Measurements from ENCODE around the gene ARHGDIB. TPM values are rescaled to one million over a fixed set of nuclear protein-coding genes. Genes with fewer than 3 reads are reported as not detected.

Gene ARHGDIB
- total and polyA plus RNA-seq, 10 of the 15 experiments (the other 5 are each of a cell fraction or from before 2014, with no cell fraction given): 796 to 2,849 (median 1,346) TPM

DNA sequence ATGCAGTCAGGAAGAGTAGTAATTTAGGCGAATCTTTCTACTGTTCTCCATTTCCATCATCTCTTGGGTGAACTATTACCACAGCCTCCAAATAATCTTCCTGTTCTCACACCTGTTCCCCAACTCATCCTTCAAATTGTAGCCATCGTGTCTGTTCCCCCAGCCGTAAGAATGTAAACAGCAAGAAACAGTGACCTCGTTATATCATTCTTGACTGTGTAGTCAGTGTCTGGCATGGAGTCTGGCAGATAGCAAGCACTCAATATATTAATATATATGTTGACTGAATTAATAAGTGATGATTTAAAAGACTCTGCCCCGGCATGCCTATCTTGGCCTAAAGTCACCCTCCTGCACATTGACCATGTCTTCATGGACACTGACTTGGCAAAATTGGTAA is 31.7 kb upstream of the ARHGDIB start:
- Histone ChIP-seq H3K9ac (ENCODE audit: control insufficient read depth, insufficient read depth, low read length) (no peak overlapping the region), H3K4me2 (ENCODE audit: control insufficient read depth, insufficient read depth) (no peak overlapping the region), H2AFZ (ENCODE audit: control insufficient read depth, low read depth, low read length) (no peak overlapping the region), H3K27ac (ENCODE audit: control insufficient read depth, insufficient read depth) (no peak overlapping the region), H3K27me3 (replicated peaks in 1 of 2; ENCODE audit: control insufficient read depth in 2 of 2, insufficient read depth in 2 of 2, low read length in 1 of 2) (no peaks in the 10 kb centered on the region), H3K79me2 (ENCODE audit: control insufficient read depth, insufficient read depth, low read length) (no peaks in the 10 kb centered on the region), H3K9me3 (replicated peaks; ENCODE audit: control insufficient read depth, insufficient read depth, low read length) (no peaks in the 10 kb centered on the region; the same call in 1 of the 3 replicates), H3K4me3 (no peak overlapping the region), H4K20me1 (ENCODE audit: control insufficient read depth, insufficient read depth) (no peaks in the 10 kb centered on the region), H3K36me3 (ENCODE audit: control insufficient read depth in 2 of 2, insufficient read depth in 2 of 2, low read length in 1 of 2) (no peaks in the 10 kb centered on the region), H3K4me1 (ENCODE audit: control insufficient read depth, insufficient read depth, low read length) (peaks cover 17% of the 10 kb centered on the region)
- WGBS (ENCODE audit: insufficient coverage, insufficient replicate concordance, low lambda C conversion rate, missing lambda C conversion rate): 92% methylated on average over 5 of the region's 5 CpGs
- FAIRE-seq: no peak
- SMC1A ChIA-PET (ENCODE audit: uncharacterized antibody, unreplicated experiment): interaction anchor here (3.2 to 16.7 kb wide), 3 partner anchors 34 to 145 kb away, joined by 11 to 242 read pairs (median 35); partner anchors contain the start of genes ART4 and ERP27
- TF ChIP-seq CEBPB (IDR thresholded peaks at IDR 0.05; ENCODE audit: borderline replicate concordance in 1 of 2, low read depth in 2 of 2, low read length in 2 of 2): no peak
- TF ChIP-seq JUND (IDR thresholded peaks at IDR 0.05; ENCODE audit: low read depth, low read length): no peak
- TF ChIP-seq RCOR1 (conservative IDR thresholded peaks at IDR 0.05; ENCODE audit: low read depth, low read length): no peak
- TF ChIP-seq, protein P1, sequence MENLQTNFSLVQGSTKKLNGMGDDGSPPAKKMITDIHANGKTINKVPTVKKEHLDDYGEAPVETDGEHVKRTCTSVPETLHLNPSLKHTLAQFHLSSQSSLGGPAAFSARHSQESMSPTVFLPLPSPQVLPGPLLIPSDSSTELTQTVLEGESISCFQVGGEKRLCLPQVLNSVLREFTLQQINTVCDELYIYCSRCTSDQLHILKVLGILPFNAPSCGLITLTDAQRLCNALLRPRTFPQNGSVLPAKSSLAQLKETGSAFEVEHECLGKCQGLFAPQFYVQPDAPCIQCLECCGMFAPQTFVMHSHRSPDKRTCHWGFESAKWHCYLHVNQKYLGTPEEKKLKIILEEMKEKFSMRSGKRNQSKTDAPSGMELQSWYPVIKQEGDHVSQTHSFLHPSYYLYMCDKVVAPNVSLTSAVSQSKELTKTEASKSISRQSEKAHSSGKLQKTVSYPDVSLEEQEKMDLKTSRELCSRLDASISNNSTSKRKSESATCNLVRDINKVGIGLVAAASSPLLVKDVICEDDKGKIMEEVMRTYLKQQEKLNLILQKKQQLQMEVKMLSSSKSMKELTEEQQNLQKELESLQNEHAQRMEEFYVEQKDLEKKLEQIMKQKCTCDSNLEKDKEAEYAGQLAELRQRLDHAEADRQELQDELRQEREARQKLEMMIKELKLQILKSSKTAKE (IDR thresholded peaks at IDR 0.05; ENCODE audit: low read depth, poor library complexity, severe bottlenecking): no peak
- TF ChIP-seq, protein P2, sequence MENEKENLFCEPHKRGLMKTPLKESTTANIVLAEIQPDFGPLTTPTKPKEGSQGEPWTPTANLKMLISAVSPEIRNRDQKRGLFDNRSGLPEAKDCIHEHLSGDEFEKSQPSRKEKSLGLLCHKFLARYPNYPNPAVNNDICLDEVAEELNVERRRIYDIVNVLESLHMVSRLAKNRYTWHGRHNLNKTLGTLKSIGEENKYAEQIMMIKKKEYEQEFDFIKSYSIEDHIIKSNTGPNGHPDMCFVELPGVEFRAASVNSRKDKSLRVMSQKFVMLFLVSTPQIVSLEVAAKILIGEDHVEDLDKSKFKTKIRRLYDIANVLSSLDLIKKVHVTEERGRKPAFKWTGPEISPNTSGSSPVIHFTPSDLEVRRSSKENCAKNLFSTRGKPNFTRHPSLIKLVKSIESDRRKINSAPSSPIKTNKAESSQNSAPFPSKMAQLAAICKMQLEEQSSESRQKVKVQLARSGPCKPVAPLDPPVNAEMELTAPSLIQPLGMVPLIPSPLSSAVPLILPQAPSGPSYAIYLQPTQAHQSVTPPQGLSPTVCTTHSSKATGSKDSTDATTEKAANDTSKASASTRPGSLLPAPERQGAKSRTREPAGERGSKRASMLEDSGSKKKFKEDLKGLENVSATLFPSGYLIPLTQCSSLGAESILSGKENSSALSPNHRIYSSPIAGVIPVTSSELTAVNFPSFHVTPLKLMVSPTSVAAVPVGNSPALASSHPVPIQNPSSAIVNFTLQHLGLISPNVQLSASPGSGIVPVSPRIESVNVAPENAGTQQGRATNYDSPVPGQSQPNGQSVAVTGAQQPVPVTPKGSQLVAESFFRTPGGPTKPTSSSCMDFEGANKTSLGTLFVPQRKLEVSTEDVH (IDR thresholded peaks at IDR 0.05; ENCODE audit: low read depth, partially characterized antibody): no peak
- TF ChIP-seq TAF1 (IDR thresholded peaks at IDR 0.05; ENCODE audit: borderline replicate concordance, low read depth, low read length): no peak
- TF ChIP-seq ZBED1 (IDR thresholded peaks at IDR 0.05; ENCODE audit: borderline replicate concordance): no peak
- no peak for TF ChIP-seq PAX8 (IDR thresholded peaks at IDR 0.05)
- TF ChIP-seq NFYB (IDR thresholded peaks at IDR 0.05; ENCODE audit: insufficient read depth, low read depth, low read length): no peak
- CTCF ChIA-PET: interaction anchor here (0.7 to 7.8 kb wide), 8 partner anchors 47 to 755 kb away, joined by 3 to 104 read pairs (median 4); a partner anchor contains a TSS
- in situ Hi-C loops (cut with MboI) (loop anchor here (10.0 kb wide), 1 partner anchor 758 kb away; no protein-coding TSS in a partner anchor), intact Hi-C loops (cut with micrococcal nuclease; ENCODE audit: unreplicated experiment) (loop anchor here (5.0 to 10.0 kb wide), 2 partner anchors 221 to 758 kb away; a partner anchor contains a TSS)
- DNase-seq (ENCODE audit: low read depth, low spot score): no peak
- no TSS peak for BruUV-seq (replicated peaks)
- RAD21 ChIA-PET (ENCODE audit: unreplicated experiment): no interaction called here
- ATAC-seq: no peak
- POLR2A ChIA-PET: no interaction called here

Data from GM12878 (cell line).